ENCODE data around the gene BMP2K. TPM values are rescaled to one million over a fixed set of nuclear protein-coding genes. Genes with fewer than 3 reads are reported as not detected.

BMP2K gene
- total RNA-seq, 1 donor from 2014 or later, result 41.3 TPM

GRCh38 chr4:78749972-78750727, 26.0 kb upstream of the BMP2K start:
- Histone ChIP-seq H3K36me3 (ENCODE audit: control insufficient read depth, insufficient read depth, low read length) (no peaks in the 10 kb centered on the region), H3K27me3 (ENCODE audit: control insufficient read depth, insufficient read depth, low read length) (no peaks in the 10 kb centered on the region), H3K4me3 (ENCODE audit: low read depth, low read length) (no peak overlapping the region)
- TF ChIP-seq CTCF (IDR thresholded peaks at IDR 0.05; ENCODE audit: insufficient read depth, low read length, severe bottlenecking), result no peak
- FAIRE-seq (no peak), DNase-seq (ENCODE audit: low read depth) (no peak)

GRCh38 chr4:78753091-78753490, 23.1 kb upstream of the BMP2K start:
- no peaks in the 10 kb centered on the region for H3K36me3 ChIP-seq (ENCODE audit: control insufficient read depth, insufficient read depth, low read length)
- no peak for FAIRE-seq
- DNase-seq (ENCODE audit: low read depth), result no peak
- H3K4me3 ChIP-seq (ENCODE audit: low read depth, low read length), result no peak overlapping the region
- no peaks in the 10 kb centered on the region for H3K27me3 ChIP-seq (ENCODE audit: control insufficient read depth, insufficient read depth, low read length)
- TF ChIP-seq CTCF (IDR thresholded peaks at IDR 0.05; ENCODE audit: insufficient read depth, low read length, severe bottlenecking), result no peak

- Histone ChIP-seq H3K27me3 (ENCODE audit: control insufficient read depth, insufficient read depth, low read length) (no peaks in the 10 kb centered on the region), H3K36me3 (ENCODE audit: control insufficient read depth, insufficient read depth, low read length) (no peaks in the 10 kb centered on the region), H3K4me3 (ENCODE audit: low read depth, low read length) (no peak overlapping the region)
- peak; percentile 78 for DNase-seq (ENCODE audit: low read depth)
- FAIRE-seq, result no peak
- TF ChIP-seq CTCF (IDR thresholded peaks at IDR 0.05; ENCODE audit: insufficient read depth, low read length, severe bottlenecking), result no peak
These were observed 21.3 kb upstream of the BMP2K start for GRCh38 chr4:78754872-78755271.

GRCh38 chr4:78756137-78756536, 20.0 kb upstream of the BMP2K start:
- Histone ChIP-seq H3K27me3 (ENCODE audit: control insufficient read depth, insufficient read depth, low read length) (no peaks in the 10 kb centered on the region), H3K36me3 (ENCODE audit: control insufficient read depth, insufficient read depth, low read length) (no peaks in the 10 kb centered on the region), H3K4me3 (ENCODE audit: low read depth, low read length) (no peak overlapping the region)
- no peak for TF ChIP-seq CTCF (IDR thresholded peaks at IDR 0.05; ENCODE audit: insufficient read depth, low read length, severe bottlenecking)
- DNase-seq (ENCODE audit: low read depth) (no peak), FAIRE-seq (no peak)

- Histone ChIP-seq H3K27me3 (ENCODE audit: control insufficient read depth, insufficient read depth, low read length) (no peaks in the 10 kb centered on the region), H3K4me3 (ENCODE audit: low read depth, low read length) (no peak overlapping the region), H3K36me3 (ENCODE audit: control insufficient read depth, insufficient read depth, low read length) (no peaks in the 10 kb centered on the region)
- no peak for TF ChIP-seq CTCF (IDR thresholded peaks at IDR 0.05; ENCODE audit: insufficient read depth, low read length, severe bottlenecking)
- FAIRE-seq (no peak), DNase-seq (ENCODE audit: low read depth) (no peak)
These were observed 19.4 kb upstream of the BMP2K start for GRCh38 chr4:78756776-78757175.

GRCh38 chr4:78757574-78757973, 18.6 kb upstream of the BMP2K start:
- Histone ChIP-seq H3K36me3 (ENCODE audit: control insufficient read depth, insufficient read depth, low read length) (no peaks in the 10 kb centered on the region), H3K27me3 (ENCODE audit: control insufficient read depth, insufficient read depth, low read length) (no peaks in the 10 kb centered on the region), H3K4me3 (ENCODE audit: low read depth, low read length) (no peak overlapping the region)
- no peak for FAIRE-seq
- TF ChIP-seq CTCF (IDR thresholded peaks at IDR 0.05; ENCODE audit: insufficient read depth, low read length, severe bottlenecking), result no peak
- no peak for DNase-seq (ENCODE audit: low read depth)

Data from bronchial epithelial cell (primary cell).